Caco-2 (cell line): ENCODE measurements around the gene TRNAU1AP. TPM values are rescaled to one million over a fixed set of nuclear protein-coding genes. Genes with fewer than 3 reads are reported as not detected.

Experiments
- BruUV-seq: library from RNA; stranded (reverse); fragments of 400-500 nt; replicated peaks from 2 replicates; lab custom pipeline; 2021; lab: Mats Ljungman, UMichigan
- CTCF ChIA-PET: fragments of 300-600 bp; sonication (Branson Sonifier 250); formaldehyde crosslinking; loops from one replicate; lab custom pipeline; 2022; ENCODE audit warnings: antibody characterized with exemption; lab: Charles Lee
- POLR2A ChIA-PET: fragments of 300-600 bp; sonication (Branson Sonifier 250); formaldehyde crosslinking; loops from one replicate; lab custom pipeline; 2022; ENCODE audit warnings: antibody characterized with exemption; lab: Charles Lee
- DNase-seq, 2 experiments: peaks; one replicate each; pipeline versions ENCODE4 v3.0.0 to v3.0.0-alpha.2; 2020 to 2022
- H3K27me3 ChIP-seq: replicated peaks from 2 replicates; pipeline ENCODE4 v1.6.0; 2011; ENCODE audit warnings: low read length; ENCODE audit not compliant: control insufficient read depth, insufficient read depth
- H3K36me3 ChIP-seq: 2 replicates; pipeline ENCODE4 v1.5.1; 2011; ENCODE audit warnings: low read length; ENCODE audit not compliant: control insufficient read depth, insufficient read depth
- H3K4me1 ChIP-seq: fragments of 250-450 bp; sonication (Bioruptor Pico); 2 replicates; pipeline ENCODE4 v1.5.1; 2020; ENCODE audit warnings: mild to moderate bottlenecking
- H3K4me3 ChIP-seq: 2 replicates; pipeline ENCODE4 v1.5.1; 2011; ENCODE audit warnings: low read depth, mild to moderate bottlenecking, control low read depth, low read length
- H3K9me3 ChIP-seq: fragments of 250-450 bp; sonication (Bioruptor Pico); 2 replicates; pipeline ENCODE4 v1.5.1; 2020; ENCODE audit warnings: mild to moderate bottlenecking, moderate library complexity
- H3K27ac Mint-ChIP-seq: one replicate; pipeline ENCODE4 v1.8.0; 2022; ENCODE audit warnings: mixed read lengths; ENCODE audit not compliant: unreplicated experiment
- H3K27me3 Mint-ChIP-seq: one replicate; pipeline ENCODE4 v1.8.0; 2022; ENCODE audit warnings: mixed read lengths; ENCODE audit not compliant: insufficient read depth, unreplicated experiment
- H3K36me3 Mint-ChIP-seq: one replicate; pipeline ENCODE4 v1.8.0; 2022; ENCODE audit warnings: mild to moderate bottlenecking, mixed read lengths; ENCODE audit not compliant: insufficient read depth, unreplicated experiment
- H3K4me1 Mint-ChIP-seq: one replicate; pipeline ENCODE4 v1.8.0; 2022; ENCODE audit warnings: low read depth, mixed read lengths; ENCODE audit not compliant: unreplicated experiment
- H3K4me3 Mint-ChIP-seq: one replicate; pipeline ENCODE4 v1.8.0; 2022; ENCODE audit warnings: mild to moderate bottlenecking, moderate library complexity, mixed read lengths; ENCODE audit not compliant: unreplicated experiment
- H3K9me3 Mint-ChIP-seq: one replicate; pipeline ENCODE4 v1.8.0; 2022; ENCODE audit warnings: mixed read lengths; ENCODE audit not compliant: unreplicated experiment
- CTCF ChIP-seq, 2 experiments: fragments of 200-600 bp in 1 of 2; IDR thresholded peaks; 1 replicate in 1 of 2; 2 replicates in 1 of 2; pipeline versions ENCODE4 v1.5.1 to v1.8.0; 2011 to 2022; ENCODE audit warnings: antibody characterized with exemption in 1 of 2, control low read depth in 1 of 2, inconsistent platforms in 1 of 2, low read depth in 1 of 2, low read length in 1 of 2, mild to moderate bottlenecking in 1 of 2, moderate library complexity in 1 of 2; ENCODE audit not compliant: insufficient read depth in 1 of 2, severe bottlenecking in 1 of 2, unreplicated experiment in 1 of 2
- intact Hi-C: fragments of 100-400 bp; cut with micrococcal nuclease; formaldehyde crosslinking; loops from one replicate; pipeline ENCODE4 v1.10.0; 2022; ENCODE audit not compliant: unreplicated experiment
- total RNA-seq: library from RNA; stranded (reverse); gene quantifications from 2 replicates; pipeline ENCODE4 v1.2.3, GENCODE V29; 2022

The TRNAU1AP gene
- total RNA-seq, 1 experiment from 2014 or later: 23.1 TPM

- ChIA-PET POLR2A (interaction anchor here (0.6 to 0.7 kb wide), 2 partner anchors 38 to 60 kb away, joined by 4 to 10 read pairs; no protein-coding TSS in a partner anchor), CTCF (no interaction called here)
- intact Hi-C loops: no loop called here
- no peak for TF ChIP-seq CTCF (IDR thresholded peaks at IDR 0.05; ENCODE audit: insufficient read depth in 1 of 2, low read depth in 1 of 2, low read length in 1 of 2, severe bottlenecking in 1 of 2, unreplicated experiment in 1 of 2)
- Histone ChIP-seq H3K4me1 (peaks cover 5% of the 10 kb centered on the region; the same call in 1 of the 2 replicates), H3K27me3 (no peaks in the 10 kb centered on the region), H3K9me3 (no peaks in the 10 kb centered on the region), H3K36me3 (peaks cover 4% of the 10 kb centered on the region), H3K4me3 (no peak overlapping the region)
- Mint-ChIP-seq H3K27ac (no peak overlapping the region), H3K27me3 (no peaks in the 10 kb centered on the region), H3K4me1 (peaks cover 6% of the 10 kb centered on the region), H3K9me3 (no peaks in the 10 kb centered on the region), H3K36me3 (peaks cover 71% of the 10 kb centered on the region), H3K4me3 (no peak overlapping the region)
- DNase-seq: no peak
- no TSS peak for BruUV-seq
Observed at GRCh38 chr1:28578696-28579218, 25.9 kb downstream of the TRNAU1AP start.

DNA sequence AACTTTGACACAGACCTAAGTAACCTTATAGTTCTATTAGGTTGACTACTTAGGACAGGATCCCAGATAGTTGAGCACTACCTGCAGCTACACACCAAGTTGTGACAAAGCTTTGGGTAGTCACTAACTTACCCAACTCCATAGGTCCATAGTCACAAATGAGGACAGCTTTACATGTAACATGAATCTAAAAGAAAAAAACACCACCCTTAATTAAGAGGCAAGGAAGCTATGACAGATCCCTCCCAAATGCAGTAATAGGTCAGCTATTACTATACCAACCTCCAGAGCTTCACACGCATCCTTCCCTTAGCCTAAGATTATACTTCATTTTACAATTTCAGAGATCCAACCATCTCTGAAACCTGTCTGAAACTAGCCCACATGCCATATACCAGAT lies 26.5 kb downstream of the TRNAU1AP start:
- peaks cover 71% of the 10 kb centered on the region for H3K36me3 Mint-ChIP-seq
- no peaks in the 10 kb centered on the region for H3K27me3 Mint-ChIP-seq
- TF ChIP-seq CTCF (IDR thresholded peaks at IDR 0.05; ENCODE audit: insufficient read depth in 1 of 2, low read depth in 1 of 2, low read length in 1 of 2, severe bottlenecking in 1 of 2, unreplicated experiment in 1 of 2): no peak
- H3K27ac Mint-ChIP-seq: peak overlapping the region; percentile 88
- ChIA-PET POLR2A (interaction anchor here (0.7 kb wide), 1 partner anchor 61 kb away, joined by 10 read pairs; no protein-coding TSS in a partner anchor), CTCF (no interaction called here)
- no TSS peak for BruUV-seq
- H3K4me3 ChIP-seq: no peak overlapping the region
- intact Hi-C loops: no loop called here
- no peak for DNase-seq
- H3K4me1 ChIP-seq: peaks cover 5% of the 10 kb centered on the region; the same call in 1 of the 2 replicates
- no peaks in the 10 kb centered on the region for H3K9me3 Mint-ChIP-seq
- no peaks in the 10 kb centered on the region for H3K27me3 ChIP-seq
- H3K4me1 Mint-ChIP-seq: peaks cover 6% of the 10 kb centered on the region
- no peaks in the 10 kb centered on the region for H3K9me3 ChIP-seq
- peaks cover 4% of the 10 kb centered on the region for H3K36me3 ChIP-seq
- peak overlapping the region; percentile 85 for H3K4me3 Mint-ChIP-seq

DNA sequence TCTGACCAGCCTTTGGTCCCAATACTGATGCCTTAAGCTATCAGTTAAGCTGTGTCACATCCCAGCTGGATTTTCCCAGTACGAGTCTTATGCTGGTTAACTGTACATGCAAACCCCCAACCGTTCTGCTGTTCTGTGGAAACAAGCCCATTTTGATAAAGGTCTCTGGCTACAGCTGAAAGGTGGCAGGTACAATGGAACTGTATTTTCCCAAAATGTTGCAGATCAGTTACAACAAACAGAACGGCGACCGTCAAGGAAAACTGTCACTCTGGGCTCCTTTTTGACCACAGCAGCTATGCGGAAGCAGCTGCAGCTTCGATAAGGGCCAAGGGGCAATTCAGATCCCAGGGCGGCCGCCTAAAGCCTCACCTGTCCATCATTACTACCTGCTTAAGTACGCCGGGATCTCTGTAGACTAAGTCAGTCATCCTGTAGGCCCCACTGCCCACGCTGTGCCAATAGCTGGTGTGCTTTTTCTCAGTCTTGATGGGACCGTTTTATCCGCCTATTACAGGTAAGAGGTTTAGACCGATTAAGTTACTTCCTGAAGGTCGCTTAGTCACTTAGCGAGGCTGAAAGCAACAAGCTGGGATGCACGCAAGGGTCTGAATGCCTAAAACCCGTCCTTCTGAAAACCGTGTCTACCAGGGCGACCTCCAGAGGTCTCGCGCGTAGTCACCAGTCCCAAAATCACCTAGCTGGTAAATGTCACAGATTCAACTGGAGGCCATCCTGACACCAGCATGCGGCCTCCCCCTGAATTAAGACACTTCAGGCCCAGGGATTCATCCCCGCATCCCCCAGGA lies 28.0 kb downstream of the TRNAU1AP start:
- Histone ChIP-seq H3K36me3 (peaks cover 4% of the 10 kb centered on the region), H3K27me3 (no peaks in the 10 kb centered on the region), H3K4me3 (peak overlapping the region; percentile 73), H3K4me1 (peaks cover 5% of the 10 kb centered on the region; the same call in 1 of the 2 replicates), H3K9me3 (no peaks in the 10 kb centered on the region)
- Mint-ChIP-seq H3K36me3 (peaks cover 65% of the 10 kb centered on the region), H3K4me1 (peaks cover 11% of the 10 kb centered on the region), H3K27ac (peak overlapping the region; percentile 88), H3K27me3 (no peaks in the 10 kb centered on the region), H3K4me3 (peak overlapping the region; percentile 85), H3K9me3 (no peaks in the 10 kb centered on the region)
- CTCF ChIA-PET: interaction anchor here (0.8 to 1.6 kb wide), 4 partner anchors 22 to 62 kb away, joined by 4 to 8 read pairs (median 6); partner anchors contain the start of gene TAF12
- POLR2A ChIA-PET: interaction anchor here (0.5 to 2.6 kb wide), 19 partner anchors 9 to 293 kb away, joined by 3 to 30 read pairs (median 6); partner anchors contain the start of genes RAB42, RCC1, TAF12 and TRNAU1AP
- intact Hi-C loops: loop anchor here (2.0 kb wide), 2 partner anchors 28 to 62 kb away; partner anchors contain the start of gene TRNAU1AP
- BruUV-seq: TSS peak; percentile 65
- DNase-seq: peak; percentile 42 to 43
- no peak for TF ChIP-seq CTCF (IDR thresholded peaks at IDR 0.05; ENCODE audit: insufficient read depth in 1 of 2, low read depth in 1 of 2, low read length in 1 of 2, severe bottlenecking in 1 of 2, unreplicated experiment in 1 of 2)
